Adipocyte (in vitro differentiated cells): Measurements from ENCODE around the gene DCLK1.

Experiments
- DNase-seq: peaks from one replicate; pipeline ENCODE4 v3.0.0-alpha.2; 2015; ENCODE audit warnings: low read depth
- H3K27me3 ChIP-seq: replicated peaks from 2 replicates; pipeline ENCODE4 v1.7.0; 2013; ENCODE audit warnings: mild to moderate bottlenecking, low read length, moderate library complexity; ENCODE audit not compliant: control insufficient read depth, insufficient read depth
- H3K36me3 ChIP-seq: 2 replicates; pipeline ENCODE4 v1.7.0; 2013; ENCODE audit warnings: low read length, mild to moderate bottlenecking, moderate library complexity; ENCODE audit not compliant: control insufficient read depth, insufficient read depth, severe bottlenecking
- H3K4me1 ChIP-seq: 2 replicates; pipeline ENCODE4 v1.7.0; 2013; ENCODE audit warnings: mild to moderate bottlenecking, low read length, moderate library complexity; ENCODE audit not compliant: control insufficient read depth, insufficient read depth
- H3K4me3 ChIP-seq: 2 replicates; pipeline ENCODE4 v1.7.0; 2013; ENCODE audit warnings: mild to moderate bottlenecking, low read length, moderate library complexity
- H3K9ac ChIP-seq: 2 replicates; pipeline ENCODE4 v1.7.0; 2013; ENCODE audit warnings: mild to moderate bottlenecking, low read length, moderate library complexity
- H3K9me3 ChIP-seq: 2 replicates; pipeline ENCODE4 v1.7.0; 2013; ENCODE audit warnings: mild to moderate bottlenecking, low read length, moderate library complexity; ENCODE audit not compliant: control insufficient read depth

The DCLK1 gene

GRCh38 chr13:36130552-36131221, 495 bp downstream of the DCLK1 start:
- Histone ChIP-seq H3K36me3 (peaks cover 3% of the 10 kb centered on the region), H3K4me3 (peak overlapping the region; percentile 81), H3K9me3 (no peaks in the 10 kb centered on the region), H3K27me3 (no peaks in the 10 kb centered on the region), H3K4me1 (peaks cover 26% of the 10 kb centered on the region), H3K9ac (peak overlapping the region; percentile 80)
- DNase-seq = peak; percentile 67

- Histone ChIP-seq H3K9me3 (no peaks in the 10 kb centered on the region), H3K36me3 (peaks cover 8% of the 10 kb centered on the region), H3K4me3 (peak overlapping the region; percentile 81), H3K27me3 (no peaks in the 10 kb centered on the region), H3K4me1 (peaks cover 26% of the 10 kb centered on the region), H3K9ac (peak overlapping the region; percentile 80)
- no peak for DNase-seq
These were observed 1.0 kb downstream of the DCLK1 start for GRCh38 chr13:36130193-36130551.

- Histone ChIP-seq H3K4me3 (peak overlapping the region; percentile 81), H3K4me1 (peaks cover 30% of the 10 kb centered on the region), H3K27me3 (no peaks in the 10 kb centered on the region), H3K9ac (peak overlapping the region; percentile 80), H3K36me3 (peaks cover 14% of the 10 kb centered on the region), H3K9me3 (no peaks in the 10 kb centered on the region)
- DNase-seq = no peak
These were observed 1.6 kb downstream of the DCLK1 start for GRCh38 chr13:36129539-36129938.

GRCh38 chr13:36126491-36126890, 4.7 kb downstream of the DCLK1 start:
- peaks cover 36% of the 10 kb centered on the region for H3K4me1 ChIP-seq
- no peaks in the 10 kb centered on the region for H3K9me3 ChIP-seq
- H3K27me3 ChIP-seq = no peaks in the 10 kb centered on the region
- peaks cover 24% of the 10 kb centered on the region for H3K36me3 ChIP-seq
- DNase-seq = no peak
- H3K9ac ChIP-seq = no peak overlapping the region
- no peak overlapping the region for H3K4me3 ChIP-seq

GRCh38 chr13:36125841-36126240, 5.3 kb downstream of the DCLK1 start:
- no peak overlapping the region for H3K4me3 ChIP-seq
- DNase-seq = no peak
- no peaks in the 10 kb centered on the region for H3K27me3 ChIP-seq
- peaks cover 29% of the 10 kb centered on the region for H3K36me3 ChIP-seq
- peaks cover 36% of the 10 kb centered on the region for H3K4me1 ChIP-seq
- no peaks in the 10 kb centered on the region for H3K9me3 ChIP-seq
- H3K9ac ChIP-seq = no peak overlapping the region

- Histone ChIP-seq H3K9ac (peak overlapping the region; percentile 31), H3K9me3 (no peaks in the 10 kb centered on the region), H3K27me3 (no peaks in the 10 kb centered on the region), H3K4me1 (peaks cover 25% of the 10 kb centered on the region), H3K4me3 (peak overlapping the region; percentile 22), H3K36me3 (peaks cover 41% of the 10 kb centered on the region)
- DNase-seq = peak; percentile 88
These were observed 6.9 kb downstream of the DCLK1 start for GRCh38 chr13:36124236-36124822.

GRCh38 chr13:36115306-36115705, 15.9 kb downstream of the DCLK1 start:
- Histone ChIP-seq H3K9me3 (no peaks in the 10 kb centered on the region), H3K9ac (no peak overlapping the region), H3K27me3 (no peaks in the 10 kb centered on the region), H3K36me3 (peaks cover 33% of the 10 kb centered on the region), H3K4me3 (no peak overlapping the region), H3K4me1 (no peaks in the 10 kb centered on the region)
- DNase-seq = no peak

- Histone ChIP-seq H3K9ac (no peak overlapping the region), H3K4me1 (no peaks in the 10 kb centered on the region), H3K36me3 (peaks cover 26% of the 10 kb centered on the region), H3K27me3 (no peaks in the 10 kb centered on the region), H3K9me3 (no peaks in the 10 kb centered on the region), H3K4me3 (no peak overlapping the region)
- no peak for DNase-seq
These were observed 16.9 kb downstream of the DCLK1 start for GRCh38 chr13:36114233-36114632.

GRCh38 chr13:36108954-36109353, 22.2 kb downstream of the DCLK1 start:
- Histone ChIP-seq H3K4me3 (no peak overlapping the region), H3K9ac (no peak overlapping the region), H3K27me3 (no peaks in the 10 kb centered on the region), H3K36me3 (peaks cover 33% of the 10 kb centered on the region), H3K9me3 (no peaks in the 10 kb centered on the region), H3K4me1 (no peaks in the 10 kb centered on the region)
- no peak for DNase-seq

GRCh38 chr13:36108342-36108741, 22.8 kb downstream of the DCLK1 start:
- no peak for DNase-seq
- Histone ChIP-seq H3K4me3 (no peak overlapping the region), H3K9me3 (no peaks in the 10 kb centered on the region), H3K9ac (no peak overlapping the region), H3K36me3 (peaks cover 34% of the 10 kb centered on the region), H3K4me1 (no peaks in the 10 kb centered on the region), H3K27me3 (no peaks in the 10 kb centered on the region)

- peaks cover 39% of the 10 kb centered on the region for H3K36me3 ChIP-seq
- no peak overlapping the region for H3K9ac ChIP-seq
- no peak for DNase-seq
- H3K27me3 ChIP-seq = no peaks in the 10 kb centered on the region
- H3K9me3 ChIP-seq = no peaks in the 10 kb centered on the region
- H3K4me3 ChIP-seq = no peak overlapping the region
- no peaks in the 10 kb centered on the region for H3K4me1 ChIP-seq
These were observed 23.7 kb downstream of the DCLK1 start for GRCh38 chr13:36107521-36107920.

- H3K9ac ChIP-seq = no peak overlapping the region
- no peak for DNase-seq
These were observed 25.5 kb downstream of the DCLK1 start for GRCh38 chr13:36105726-36106125.

More at GRCh38 chr13:36105726-36106125, 25.5 kb downstream of the DCLK1 start:
- Histone ChIP-seq H3K9me3 (no peaks in the 10 kb centered on the region), H3K4me3 (no peak overlapping the region), H3K4me1 (no peaks in the 10 kb centered on the region), H3K36me3 (peaks cover 30% of the 10 kb centered on the region), H3K27me3 (no peaks in the 10 kb centered on the region)
